Kidney (tissue), 14 donors: ENCODE measurements around the gene COBL. TPM values are rescaled to one million over a fixed set of nuclear protein-coding genes. Genes with fewer than 3 reads are reported as not detected.

ENCODE experiments used
- DNase-seq, 5 donors: peaks; one replicate each; pipeline ENCODE4 v3.0.0-alpha.2; 2013 to 2020
- FAIRE-seq: peaks from 2 replicates; lab custom pipeline; 2012; peaks lifted over from hg19 to GRCh38; lab: Jason Lieb, UNC
- H3K27ac ChIP-seq, 2 donors: one replicate each; pipeline ENCODE4 v1.7.0; 2013; ENCODE audit warnings: low read depth in 2 of 2, low read length in 2 of 2, inconsistent platforms in 1 of 2
- H3K27me3 ChIP-seq: one replicate; pipeline ENCODE4 v1.7.1; 2013; ENCODE audit warnings: low read length, inconsistent platforms; ENCODE audit not compliant: control insufficient read depth, insufficient read depth
- H3K36me3 ChIP-seq, 3 donors: one replicate each; pipeline versions ENCODE4 v1.7.0 to v1.7.1; 2013; ENCODE audit warnings: low read length in 3 of 3, control low read depth in 1 of 3, inconsistent platforms in 1 of 3; ENCODE audit not compliant: insufficient read depth in 3 of 3, control insufficient read depth in 2 of 3
- H3K4me1 ChIP-seq, 3 donors: one replicate each; pipeline versions ENCODE4 v1.7.0 to v1.7.1; 2013; ENCODE audit warnings: low read length in 3 of 3, inconsistent platforms in 1 of 3, low read depth in 1 of 3; ENCODE audit not compliant: control insufficient read depth in 2 of 3, insufficient read depth in 2 of 3
- H3K4me3 ChIP-seq, 3 donors: one replicate each; pipeline versions ENCODE4 v1.7.0 to v1.8.1; 2013; ENCODE audit warnings: low read length in 3 of 3, control low read depth in 1 of 3, inconsistent platforms in 1 of 3
- H3K9ac ChIP-seq, 3 donors: one replicate each; pipeline versions ENCODE4 v1.7.0 to v1.7.1; 2013; ENCODE audit warnings: low read length in 3 of 3, control low read depth in 1 of 3, inconsistent platforms in 1 of 3
- H3K9me3 ChIP-seq, 3 donors: one replicate each; pipeline versions ENCODE4 v1.7.0 to v1.7.1; 2013; ENCODE audit warnings: low read length in 3 of 3, control low read depth in 1 of 3, inconsistent platforms in 1 of 3; ENCODE audit not compliant: control insufficient read depth in 2 of 3, insufficient read depth in 1 of 3
- intact Hi-C: fragments of 100-400 bp; cut with DNase I; formaldehyde crosslinking; loops from one replicate; pipeline ENCODE4 v1.11.1; 2022
- polyA plus RNA-seq: library from polyadenylated mRNA; stranded (reverse); fragments of 350-450 nt; fragmentation: Illumina TruSeq; extraction: RNeasy Lipid Tissue Mini Kit (QIAGEN cat#74804); gene quantifications from one replicate; pipeline ENCODE4 v1.2.3, GENCODE V29; 2014; ENCODE audit warnings: low read depth, low replicate concordance; ENCODE audit not compliant: insufficient read depth
- total RNA-seq: library from RNA; stranded (reverse); fragmentation: NEBNext Ultra II Directional; extraction: Animal tissue kit (Norgen Biotek cat#: 25700); gene quantifications from one replicate; pipeline ENCODE4 v1.2.1, GENCODE V29; 2021
- TF ChIP-seq, protein P1 (sequence below): IDR thresholded peaks from 3 replicates; pipeline ENCODE4 v1.5.1; 2012; ENCODE audit warnings: mild to moderate bottlenecking, moderate library complexity, borderline replicate concordance; ENCODE audit not compliant: insufficient read depth; ENCODE audit errors: extremely low read depth
- donor health status: control.
- donor health status: control.
- donor health status: control.
- donor health status: control.
- donor health status: control.
- donor health status: DM: yes; HTN: yes; CAD: no.
- donor health status: Normal renal cell carcinoma (clear cell type).

COBL gene
- total and polyA plus RNA-seq, 2 donors from 2014 or later = 9.8 to 42.7 TPM

DNA sequence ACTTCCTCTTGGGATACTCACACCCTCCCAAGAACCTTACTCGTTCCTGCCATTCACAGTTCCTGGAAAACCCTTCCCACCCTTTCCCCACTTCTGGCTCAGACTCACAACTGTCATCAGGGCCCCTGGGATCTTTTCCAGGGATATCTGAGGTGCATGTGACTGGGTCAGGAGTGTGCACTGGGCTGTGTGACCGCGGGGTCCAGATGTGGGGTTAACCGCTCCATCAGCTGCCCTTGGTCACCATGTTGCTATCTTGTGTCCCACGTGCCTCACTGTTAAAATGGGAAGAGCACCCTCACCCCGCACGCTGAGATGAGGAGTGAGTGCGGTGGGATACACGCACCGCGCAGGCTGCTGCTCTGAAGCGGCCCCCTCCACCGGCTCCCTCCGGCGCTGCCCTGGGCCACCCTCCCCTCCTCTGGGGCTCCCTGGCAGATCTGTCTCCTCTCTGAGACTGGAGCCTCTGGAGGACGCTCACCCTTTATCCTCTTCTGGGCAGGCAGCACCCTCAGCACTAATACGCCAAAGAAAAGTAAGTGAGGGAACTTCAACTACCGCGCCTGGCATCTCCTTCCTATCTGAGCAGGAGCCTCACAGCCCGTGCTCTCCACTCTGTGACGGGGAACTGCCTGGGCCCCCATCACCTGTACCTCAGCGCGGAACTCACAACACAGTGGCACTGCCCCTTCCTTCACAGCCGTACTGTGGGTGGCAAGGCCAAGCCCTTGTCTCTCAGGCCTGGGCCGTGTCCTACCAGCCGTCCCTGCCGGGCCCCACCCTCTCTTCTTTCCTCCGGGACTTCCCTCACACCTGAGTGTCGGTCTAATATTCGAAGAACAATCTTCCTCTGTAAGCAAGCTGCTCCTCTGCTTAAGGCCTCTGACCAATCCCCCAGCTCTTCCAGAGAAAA, 15.6 kb downstream of the COBL start:
- peak in 1 of 5 donors; percentile 46 for DNase-seq
- H3K4me3 ChIP-seq = no peak overlapping the region
- TF ChIP-seq, protein P1, sequence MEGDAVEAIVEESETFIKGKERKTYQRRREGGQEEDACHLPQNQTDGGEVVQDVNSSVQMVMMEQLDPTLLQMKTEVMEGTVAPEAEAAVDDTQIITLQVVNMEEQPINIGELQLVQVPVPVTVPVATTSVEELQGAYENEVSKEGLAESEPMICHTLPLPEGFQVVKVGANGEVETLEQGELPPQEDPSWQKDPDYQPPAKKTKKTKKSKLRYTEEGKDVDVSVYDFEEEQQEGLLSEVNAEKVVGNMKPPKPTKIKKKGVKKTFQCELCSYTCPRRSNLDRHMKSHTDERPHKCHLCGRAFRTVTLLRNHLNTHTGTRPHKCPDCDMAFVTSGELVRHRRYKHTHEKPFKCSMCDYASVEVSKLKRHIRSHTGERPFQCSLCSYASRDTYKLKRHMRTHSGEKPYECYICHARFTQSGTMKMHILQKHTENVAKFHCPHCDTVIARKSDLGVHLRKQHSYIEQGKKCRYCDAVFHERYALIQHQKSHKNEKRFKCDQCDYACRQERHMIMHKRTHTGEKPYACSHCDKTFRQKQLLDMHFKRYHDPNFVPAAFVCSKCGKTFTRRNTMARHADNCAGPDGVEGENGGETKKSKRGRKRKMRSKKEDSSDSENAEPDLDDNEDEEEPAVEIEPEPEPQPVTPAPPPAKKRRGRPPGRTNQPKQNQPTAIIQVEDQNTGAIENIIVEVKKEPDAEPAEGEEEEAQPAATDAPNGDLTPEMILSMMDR = no peak
- no peak overlapping the region for H3K27ac ChIP-seq
- no peak for FAIRE-seq
- H3K9ac ChIP-seq = no peak overlapping the region
- no peaks in the 10 kb centered on the region for H3K9me3 ChIP-seq
- no peaks in the 10 kb centered on the region for H3K36me3 ChIP-seq
- intact Hi-C loops = no loop called here
- no peaks in the 10 kb centered on the region for H3K4me1 ChIP-seq
- H3K27me3 ChIP-seq = no peaks in the 10 kb centered on the region

DNA sequence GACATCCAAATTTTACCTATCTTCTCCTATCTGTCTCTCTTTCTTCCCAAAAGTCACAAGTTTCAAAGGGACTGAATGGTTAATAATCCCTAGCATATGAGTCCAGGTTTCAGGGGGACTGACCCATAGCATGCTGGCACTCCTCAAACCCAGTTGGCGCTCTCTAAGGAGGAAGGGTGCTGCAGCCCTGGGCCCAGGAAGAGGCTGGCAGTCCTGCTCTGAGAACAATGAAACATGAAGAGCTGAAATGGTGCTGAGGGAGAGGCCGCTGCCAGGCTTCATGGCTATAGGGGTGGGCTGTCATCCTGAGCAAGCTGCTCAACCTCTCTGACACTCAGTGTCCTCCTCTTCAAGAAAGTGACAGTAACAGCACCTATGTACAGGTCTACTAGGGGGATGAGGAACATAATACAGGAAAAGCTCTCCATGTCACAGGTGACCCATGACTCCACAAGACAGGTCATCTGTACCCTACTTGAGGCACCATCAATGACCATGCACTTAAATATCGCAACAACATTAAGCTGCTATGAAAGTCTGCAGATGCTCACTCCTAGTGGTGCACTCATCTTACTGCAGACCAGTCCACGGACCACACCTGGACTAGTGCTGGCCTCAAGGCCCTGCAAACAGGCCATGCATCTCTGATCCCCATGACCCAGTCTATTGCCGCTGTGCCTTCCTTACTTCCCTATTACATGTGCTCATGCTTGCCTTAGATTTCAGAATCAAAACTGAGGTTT, 17.0 kb downstream of the COBL start:
- H3K9me3 ChIP-seq = no peaks in the 10 kb centered on the region
- no peak overlapping the region for H3K4me3 ChIP-seq
- intact Hi-C loops = no loop called here
- H3K9ac ChIP-seq = no peak overlapping the region
- no peak overlapping the region for H3K27ac ChIP-seq
- FAIRE-seq (no peak), DNase-seq (peak in 1 of 5 donors; percentile 20)
- TF ChIP-seq, protein P1 = no peak
- H3K36me3 ChIP-seq = no peaks in the 10 kb centered on the region
- H3K4me1 ChIP-seq = no peaks in the 10 kb centered on the region
- no peaks in the 10 kb centered on the region for H3K27me3 ChIP-seq

DNA sequence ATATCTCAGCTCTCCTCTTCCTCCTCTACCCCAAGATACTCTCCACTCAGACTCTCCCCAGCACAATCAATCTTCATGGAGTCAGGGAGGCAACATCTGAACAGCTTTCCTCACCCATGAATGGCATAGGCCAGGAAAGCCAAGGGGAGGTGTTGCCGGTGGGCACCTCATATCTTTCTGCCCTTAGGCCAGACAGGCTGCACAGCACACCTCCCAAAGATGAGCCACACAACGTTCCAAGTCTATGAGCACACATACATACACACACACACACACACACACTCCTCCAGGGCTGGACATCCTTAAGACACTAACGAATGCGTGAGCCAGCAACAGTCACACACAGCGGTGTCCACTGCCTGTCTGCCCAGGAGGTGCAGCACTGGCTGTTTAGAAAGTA, 17.7 kb downstream of the COBL start:
- no peak for FAIRE-seq
- TF ChIP-seq, protein P1 = no peak

More for the DNA sequence above, 17.7 kb downstream of the COBL start:
- intact Hi-C loops = no loop called here
- no peaks in the 10 kb centered on the region for H3K9me3 ChIP-seq
- no peaks in the 10 kb centered on the region for H3K4me1 ChIP-seq
- no peak overlapping the region for H3K4me3 ChIP-seq
- H3K9ac ChIP-seq = no peak overlapping the region
- H3K27ac ChIP-seq = no peak overlapping the region
- peak in 1 of 5 donors; percentile 18 for DNase-seq
- no peaks in the 10 kb centered on the region for H3K36me3 ChIP-seq
- H3K27me3 ChIP-seq = no peaks in the 10 kb centered on the region
